Neural progenitor cell (in vitro differentiated cells): ENCODE results near the gene HIPK2.

Experiments
- CTCF ChIP-seq: fragments of 200-600 bp; sonication (generic); IDR thresholded peaks from 2 replicates; pipeline ENCODE4 v1.5.1; 2017; ENCODE audit warnings: antibody characterized with exemption, mild to moderate bottlenecking
- EZH2 ChIP-seq: fragments of 200-600 bp; sonication (generic); IDR thresholded peaks from 2 replicates; pipeline ENCODE4 v1.6.1; 2017; ENCODE audit warnings: antibody characterized with exemption, mild to moderate bottlenecking, moderate library complexity

DNA sequence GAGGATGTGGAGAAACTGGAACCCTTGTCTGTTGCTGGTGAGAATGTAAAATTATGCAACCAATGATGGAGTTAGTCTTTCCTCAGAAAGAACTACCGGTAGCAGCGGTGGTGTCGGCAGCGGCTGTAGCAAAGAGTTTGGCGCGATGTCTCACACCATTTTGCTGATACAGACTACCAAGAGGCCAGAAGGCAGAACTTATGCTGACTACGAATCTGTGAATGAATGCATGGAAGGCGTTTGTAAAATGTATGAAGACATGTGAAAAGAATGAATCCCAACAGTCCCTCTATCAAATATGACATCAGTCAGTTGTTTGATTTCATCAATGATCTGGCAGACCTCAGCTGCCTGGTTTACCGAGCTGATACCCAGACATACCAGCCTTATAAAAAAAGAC lies 243.7 kb downstream of the HIPK2 start:
- TF ChIP-seq CTCF (no peak), EZH2 (no peak)
